Activated T-cell treated with anti-CD3 and anti-CD28 coated beads, Interleukin-2, amount 50 U/mL, for 72 hours (primary cell): ENCODE results near the gene UNC5C. TPM values are rescaled to one million over a fixed set of nuclear protein-coding genes. Genes with fewer than 3 reads are reported as not detected.
"Not testable (repeated sequence)": the region's sequence is repeated elsewhere in the genome, so short reads cannot be mapped to it uniquely, and the experiment has no call there.

Experiments used
- ATAC-seq, 2 donors: fragments of 150-1000 bp; cut with Tn5 transposase; replicated peaks in 1 of 2; 2 replicates each; pipeline ENCODE4 v1.10.0; 2021; ENCODE audit warnings: moderate library complexity in 2 of 2, mild to moderate bottlenecking in 1 of 2
- DNase-seq, 2 donors: peaks; one replicate each; pipeline ENCODE4 v3.0.0; 2021 to 2022; ENCODE audit warnings: mixed read lengths in 1 of 2
- H3K27ac Mint-ChIP-seq: one replicate; pipeline ENCODE4 v1.8.0; 2022; ENCODE audit warnings: mild to moderate bottlenecking, moderate library complexity, mixed read lengths
- H3K27me3 Mint-ChIP-seq: one replicate; pipeline ENCODE4 v1.8.0; 2022; ENCODE audit warnings: low read depth, mixed read lengths
- H3K36me3 Mint-ChIP-seq, 2 donors: one replicate each; pipeline ENCODE4 v1.8.0; 2022; ENCODE audit warnings: mixed read lengths in 2 of 2, mild to moderate bottlenecking in 1 of 2; ENCODE audit not compliant: insufficient read depth in 2 of 2
- H3K4me1 Mint-ChIP-seq: one replicate; pipeline ENCODE4 v1.8.0; 2022; ENCODE audit warnings: low read depth, mixed read lengths
- H3K4me3 Mint-ChIP-seq, 2 donors: one replicate each; pipeline ENCODE4 v1.8.0; 2022; ENCODE audit warnings: mild to moderate bottlenecking in 2 of 2, mixed read lengths in 2 of 2, moderate library complexity in 2 of 2
- H3K9me3 Mint-ChIP-seq, 2 donors: one replicate each; pipeline ENCODE4 v1.8.0; 2022; ENCODE audit warnings: mixed read lengths in 2 of 2
- total RNA-seq, 2 donors: library from RNA; stranded (reverse); gene quantifications; one replicate each; pipeline ENCODE4 v1.2.3, GENCODE V29; 2022

Gene UNC5C
- total RNA-seq, 2 donors from 2014 or later: 0.14 to 0.21 TPM

GRCh38 chr4:95181996-95182306 is 366.8 kb downstream of the UNC5C start:
- Mint-ChIP-seq H3K27ac (no peak overlapping the region), H3K4me1 (peaks cover 17% of the 10 kb centered on the region), H3K9me3 (peaks cover 0 to 4% of the 10 kb centered on the region in 2 donors), H3K27me3 (no peaks in the 10 kb centered on the region), H3K4me3 (no peak overlapping the region), H3K36me3 (peaks cover 0 to 6% of the 10 kb centered on the region in 2 donors)
- DNase-seq (no peak), ATAC-seq (no peak)

- H3K27ac Mint-ChIP-seq: no peak overlapping the region
- H3K27me3 Mint-ChIP-seq: no peaks in the 10 kb centered on the region
- DNase-seq: peak; percentile 10 to 37
- H3K36me3 Mint-ChIP-seq: peaks cover 0 to 7% of the 10 kb centered on the region in 2 donors
- peaks cover 0 to 4% of the 10 kb centered on the region in 2 donors for H3K9me3 Mint-ChIP-seq
- H3K4me3 Mint-ChIP-seq: peak overlapping the region in 1 of 2 donors; percentile 18
- H3K4me1 Mint-ChIP-seq: peaks cover 17% of the 10 kb centered on the region
- ATAC-seq: peak; percentile 80 to 81
Observed at GRCh38 chr4:95181243-95181995, 367.4 kb downstream of the UNC5C start.

GRCh38 chr4:95180531-95181242 is 368.1 kb downstream of the UNC5C start:
- Mint-ChIP-seq H3K27me3 (no peaks in the 10 kb centered on the region), H3K36me3 (peaks cover 0 to 7% of the 10 kb centered on the region in 2 donors), H3K9me3 (peaks cover 0 to 4% of the 10 kb centered on the region in 2 donors), H3K4me1 (peaks cover 17% of the 10 kb centered on the region), H3K27ac (no peak overlapping the region), H3K4me3 (no peak overlapping the region)
- ATAC-seq (no peak), DNase-seq (no peak)

- no peaks in the 10 kb centered on the region for H3K27me3 Mint-ChIP-seq
- ATAC-seq (no peak), DNase-seq (no peak)
- peaks cover 17% of the 10 kb centered on the region for H3K4me1 Mint-ChIP-seq
- peaks cover 4% of the 10 kb centered on the region in 2 donors for H3K9me3 Mint-ChIP-seq
- H3K36me3 Mint-ChIP-seq: peaks cover 0 to 7% of the 10 kb centered on the region in 2 donors
- H3K27ac Mint-ChIP-seq: no peak overlapping the region
- no peak overlapping the region for H3K4me3 Mint-ChIP-seq
Observed at GRCh38 chr4:95178938-95179337, 369.8 kb downstream of the UNC5C start.

- H3K4me3 Mint-ChIP-seq, ATAC-seq, H3K36me3 Mint-ChIP-seq, H3K27ac Mint-ChIP-seq, H3K9me3 Mint-ChIP-seq, H3K27me3 Mint-ChIP-seq, DNase-seq: not testable (repeated sequence)
- peaks cover 17% of the 10 kb centered on the region for H3K4me1 Mint-ChIP-seq
Observed at GRCh38 chr4:95171377-95171776, 377.4 kb downstream of the UNC5C start.

GRCh38 chr4:95170176-95170575 is 378.6 kb downstream of the UNC5C start:
- DNase-seq (no peak), ATAC-seq (no peak)
- H3K27me3 Mint-ChIP-seq: no peaks in the 10 kb centered on the region
- peak overlapping the region; percentile 77 for H3K27ac Mint-ChIP-seq
- peaks cover 0 to 2% of the 10 kb centered on the region in 2 donors for H3K9me3 Mint-ChIP-seq
- peaks cover 17% of the 10 kb centered on the region for H3K4me1 Mint-ChIP-seq
- no peaks in the 10 kb centered on the region for H3K36me3 Mint-ChIP-seq
- no peak overlapping the region for H3K4me3 Mint-ChIP-seq

- Mint-ChIP-seq H3K4me3 (no peak overlapping the region), H3K4me1 (peaks cover 17% of the 10 kb centered on the region), H3K9me3 (no peaks in the 10 kb centered on the region), H3K27ac (no peak overlapping the region), H3K27me3 (no peaks in the 10 kb centered on the region), H3K36me3 (no peaks in the 10 kb centered on the region)
- ATAC-seq: peak; percentile 57 to 62
- peak in 1 of 2 donors; percentile 6 for DNase-seq
Observed at GRCh38 chr4:95167805-95168204, 381.0 kb downstream of the UNC5C start.

- DNase-seq: peak; percentile 20 to 40
- no peaks in the 10 kb centered on the region for H3K9me3 Mint-ChIP-seq
- no peak overlapping the region for H3K27ac Mint-ChIP-seq
- H3K4me1 Mint-ChIP-seq: peaks cover 17% of the 10 kb centered on the region
- no peaks in the 10 kb centered on the region for H3K36me3 Mint-ChIP-seq
- peak; percentile 74 to 76 for ATAC-seq
- no peak overlapping the region for H3K4me3 Mint-ChIP-seq
- H3K27me3 Mint-ChIP-seq: no peaks in the 10 kb centered on the region
Observed at GRCh38 chr4:95165926-95166524, 382.7 kb downstream of the UNC5C start.

GRCh38 chr4:95162867-95163266 is 385.9 kb downstream of the UNC5C start:
- DNase-seq (no peak), ATAC-seq (no peak)
- no peak overlapping the region for H3K27ac Mint-ChIP-seq
- H3K9me3 Mint-ChIP-seq: no peaks in the 10 kb centered on the region
- H3K4me1 Mint-ChIP-seq: peaks cover 24% of the 10 kb centered on the region
- no peaks in the 10 kb centered on the region for H3K27me3 Mint-ChIP-seq
- no peak overlapping the region for H3K4me3 Mint-ChIP-seq
- no peaks in the 10 kb centered on the region for H3K36me3 Mint-ChIP-seq

- no peak for ATAC-seq
- Mint-ChIP-seq H3K27ac (no peak overlapping the region), H3K4me1 (peaks cover 17% of the 10 kb centered on the region)
Observed at GRCh38 chr4:95161781-95162469, 386.8 kb downstream of the UNC5C start.

GRCh38 chr4:95159384-95159783 is 389.4 kb downstream of the UNC5C start:
- DNase-seq: no peak

More at GRCh38 chr4:95161781-95162469, 386.8 kb downstream of the UNC5C start:
- Mint-ChIP-seq H3K27me3 (no peaks in the 10 kb centered on the region), H3K4me3 (no peak overlapping the region), H3K9me3 (no peaks in the 10 kb centered on the region), H3K36me3 (no peaks in the 10 kb centered on the region)
- no peak for DNase-seq

GRCh38 chr4:95158626-95159025 is 390.1 kb downstream of the UNC5C start:
- no peaks in the 10 kb centered on the region for H3K36me3 Mint-ChIP-seq
- H3K4me3 Mint-ChIP-seq: no peak overlapping the region
- no peaks in the 10 kb centered on the region for H3K27me3 Mint-ChIP-seq
- ATAC-seq (no peak), DNase-seq (no peak)
- no peaks in the 10 kb centered on the region for H3K9me3 Mint-ChIP-seq
- H3K4me1 Mint-ChIP-seq: peaks cover 31% of the 10 kb centered on the region
- H3K27ac Mint-ChIP-seq: no peak overlapping the region

More at GRCh38 chr4:95159384-95159783, 389.4 kb downstream of the UNC5C start:
- no peak for ATAC-seq
- Mint-ChIP-seq H3K27me3 (no peaks in the 10 kb centered on the region), H3K9me3 (no peaks in the 10 kb centered on the region), H3K36me3 (no peaks in the 10 kb centered on the region), H3K27ac (peak overlapping the region; percentile 61), H3K4me1 (peaks cover 31% of the 10 kb centered on the region), H3K4me3 (no peak overlapping the region)

GRCh38 chr4:95158045-95158444 is 390.7 kb downstream of the UNC5C start:
- DNase-seq (no peak), ATAC-seq (no peak)
- Mint-ChIP-seq H3K27ac (no peak overlapping the region), H3K4me3 (no peak overlapping the region), H3K36me3 (no peaks in the 10 kb centered on the region), H3K27me3 (no peaks in the 10 kb centered on the region), H3K4me1 (peaks cover 31% of the 10 kb centered on the region), H3K9me3 (no peaks in the 10 kb centered on the region)
